ENCODE measurements around the gene RPRM.
"Not testable (repeated sequence)": the region's sequence is repeated elsewhere in the genome, so short reads cannot be mapped to it uniquely, and the experiment has no call there.

The RPRM gene

DNA sequence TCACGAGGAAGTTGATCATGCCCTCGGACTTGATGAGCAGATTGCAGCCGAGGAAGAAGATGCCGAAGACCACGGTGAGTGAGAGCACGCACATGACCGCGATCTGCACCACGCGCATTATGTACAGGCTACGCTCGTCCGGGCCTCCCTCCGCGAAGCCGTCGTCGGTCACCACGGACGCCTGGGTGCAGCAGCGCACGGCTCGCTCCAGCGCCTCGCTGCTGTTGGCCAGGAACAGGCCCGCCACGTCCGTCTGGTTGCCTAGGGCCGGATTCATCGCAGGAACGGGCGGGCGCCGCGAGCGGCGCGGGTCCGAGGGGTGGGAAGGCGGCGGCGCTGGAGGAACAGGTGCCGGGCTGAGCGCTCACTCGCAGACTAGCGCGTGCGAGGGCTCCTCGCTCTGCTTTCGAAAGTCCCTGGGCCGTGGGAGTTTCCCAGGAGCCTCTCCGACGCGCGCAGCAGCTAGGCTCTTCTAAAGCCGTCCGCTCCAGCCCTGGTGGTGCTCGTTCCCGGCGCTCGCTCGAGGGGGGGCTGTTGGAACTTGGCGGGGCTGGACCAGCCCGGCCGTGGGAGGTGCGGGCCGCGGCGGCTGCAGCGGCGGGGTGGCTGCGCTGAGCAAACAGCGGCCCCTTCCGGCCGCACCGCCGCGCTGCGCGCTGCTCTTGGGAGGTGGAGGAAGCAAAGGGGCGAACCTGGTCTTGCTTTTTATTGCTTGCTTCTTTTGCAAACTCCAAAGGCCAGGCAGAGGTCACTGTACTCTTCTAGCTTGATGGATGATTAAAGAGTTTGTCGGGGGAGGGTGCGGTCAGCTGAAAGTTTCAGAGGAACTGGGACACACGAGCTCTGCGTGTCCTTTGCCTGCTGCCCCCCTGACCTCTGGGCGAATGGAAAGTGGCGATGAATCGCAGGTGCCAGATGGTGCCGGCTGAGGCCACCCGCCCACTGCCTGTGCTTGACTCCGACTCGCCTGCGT is at the start of gene RPRM:
TSS of gene RPRM (minus strand) at position 474 of the 973 bp plus-strand sequence. CDS start at position 277, 197 bp downstream.
- no peak for DNase-seq

DNA sequence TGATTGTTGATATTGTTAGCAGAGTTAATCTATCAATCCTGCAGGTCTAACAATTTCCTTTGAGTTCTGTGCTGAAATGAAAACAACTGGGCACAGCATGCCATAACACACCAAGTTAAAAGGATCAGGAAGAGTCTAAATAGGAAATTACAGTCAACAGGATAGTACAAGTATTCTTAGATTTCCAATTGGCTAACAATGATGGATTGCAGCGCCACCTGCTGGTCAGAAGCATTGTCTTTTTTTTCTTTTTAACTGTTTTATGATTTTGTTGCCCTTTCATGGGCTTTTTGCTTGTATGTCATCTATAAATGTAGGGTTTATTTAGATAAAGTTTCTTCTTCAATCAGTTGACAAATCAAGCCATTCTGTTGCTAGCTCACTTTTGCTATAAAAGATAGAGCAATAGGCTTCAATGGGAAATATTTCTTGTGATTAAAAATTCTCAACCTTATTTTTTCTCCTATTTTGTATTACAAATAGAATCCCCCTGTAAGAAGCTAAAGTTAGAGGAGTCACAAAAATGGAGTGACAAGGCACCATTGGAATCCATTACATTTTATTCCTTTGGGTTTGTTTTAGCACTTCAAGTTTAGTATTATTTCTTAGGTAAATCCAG is 40.8 kb upstream of the RPRM start:
- peak; percentile 7 for DNase-seq

DNA sequence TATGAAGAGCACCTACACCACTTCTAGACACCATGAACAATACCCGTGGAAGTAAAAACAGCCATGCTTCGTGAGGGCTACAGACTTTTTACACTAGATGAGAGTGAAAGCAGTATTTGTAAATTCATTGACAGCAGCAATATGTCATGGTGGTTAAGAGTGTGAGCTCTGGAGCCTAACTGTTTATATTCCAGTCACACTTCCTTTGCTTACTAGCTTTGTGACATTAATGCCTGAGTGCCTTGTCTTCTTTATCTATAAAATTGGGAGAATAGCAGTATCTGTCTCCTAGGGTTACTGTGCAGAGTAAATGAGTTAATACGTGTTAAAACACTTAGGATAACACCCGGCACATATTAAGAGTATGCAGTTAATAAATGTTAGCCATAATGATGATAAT is 33.8 kb upstream of the RPRM start:
- DNase-seq: no peak

- DNase-seq: no peak
Observed at GRCh38 chr2:153510996-153511395, 32.4 kb upstream of the RPRM start.

GRCh38 chr2:153509133-153509532 is 30.6 kb upstream of the RPRM start:
- no peak for DNase-seq

DNA sequence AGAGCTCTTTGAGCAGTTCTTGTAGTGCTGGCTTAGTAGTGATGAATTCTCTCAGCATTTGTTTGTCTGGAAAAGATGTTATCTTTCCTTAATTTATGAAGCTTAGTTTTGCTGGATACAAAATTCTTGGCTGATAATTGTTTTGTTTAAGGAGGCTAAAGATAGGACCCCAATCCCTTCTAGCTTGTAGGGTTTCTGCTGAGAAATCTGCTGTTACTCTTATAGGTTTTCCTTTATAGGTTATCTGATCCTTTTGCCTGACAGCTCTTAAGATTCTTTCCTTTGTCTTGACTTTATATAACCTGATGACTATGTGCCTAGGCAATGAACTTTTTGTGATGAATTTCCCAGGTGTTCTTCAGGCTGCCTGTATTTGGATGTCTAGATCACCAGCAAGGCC is 27.9 kb upstream of the RPRM start:
- not testable (repeated sequence) for DNase-seq

DNA sequence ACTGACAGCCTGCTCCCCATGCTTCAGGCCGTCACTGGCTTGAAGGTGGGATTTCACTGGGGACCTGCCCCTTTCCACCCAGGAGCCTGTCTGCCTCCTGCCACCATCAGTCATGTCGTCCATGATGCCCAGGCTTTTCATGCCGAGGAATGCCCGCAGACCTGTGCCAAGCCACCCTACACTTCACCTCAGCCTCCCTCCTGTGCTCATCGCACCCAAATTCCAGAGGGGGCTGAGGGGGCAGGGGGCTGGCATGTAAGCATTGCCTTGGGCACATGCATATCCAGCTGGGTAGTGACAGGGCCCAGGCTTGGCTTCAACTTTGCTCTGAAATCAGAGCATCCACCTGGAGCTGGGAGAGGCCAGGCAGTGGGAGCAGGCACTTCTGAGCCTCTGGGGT is 20.9 kb upstream of the RPRM start:
- no peak for DNase-seq

GRCh38 chr2:153497938-153498629 is 19.5 kb upstream of the RPRM start:
- DNase-seq: no peak

GRCh38 chr2:153495725-153496124 is 17.2 kb upstream of the RPRM start:
- DNase-seq: no peak

- DNase-seq: no peak
Observed at GRCh38 chr2:153488072-153488471, 9.5 kb upstream of the RPRM start.

DNA sequence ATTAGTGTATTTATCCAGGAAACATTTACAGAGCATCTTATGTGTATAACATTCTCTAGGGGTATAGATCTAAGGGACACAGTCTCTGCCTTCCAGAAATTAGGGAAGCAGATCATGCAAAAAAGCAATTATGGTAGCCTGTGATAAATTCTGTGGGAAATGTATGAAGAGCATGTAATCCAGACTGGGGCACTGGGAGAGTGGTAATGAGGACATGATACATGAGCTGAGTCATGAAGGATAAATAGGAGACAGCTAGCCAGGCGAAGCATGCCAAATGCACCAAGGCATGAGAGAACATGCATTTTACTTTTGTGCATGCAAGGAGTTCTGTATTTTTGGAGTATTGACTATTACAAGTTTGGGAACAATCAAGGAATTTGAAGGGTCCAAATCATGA is 8.9 kb upstream of the RPRM start:
- no peak for DNase-seq

DNA sequence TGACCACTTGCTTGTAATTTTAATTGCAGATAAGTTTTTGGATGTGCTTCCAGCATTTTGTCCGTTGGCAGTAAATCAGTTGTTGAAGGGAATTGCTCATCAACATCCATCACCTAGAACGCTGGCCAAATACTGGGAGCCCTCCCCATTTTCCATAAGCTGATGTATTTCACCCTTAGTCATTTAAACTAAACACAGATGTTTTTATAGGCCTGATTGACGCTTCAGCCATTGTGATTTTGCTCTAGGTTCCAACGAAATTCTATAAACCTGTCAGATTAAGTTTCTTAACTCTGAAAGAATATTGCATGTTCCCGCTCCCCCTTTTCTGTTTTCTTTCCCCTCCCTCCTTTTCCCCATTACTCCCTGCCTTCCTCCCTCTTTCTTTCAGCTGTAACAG is 1.0 kb upstream of the RPRM start:
- no peak for DNase-seq

GRCh38 chr2:153477636-153478288 is 800 bp downstream of the RPRM start:
- DNase-seq: no peak

DNA sequence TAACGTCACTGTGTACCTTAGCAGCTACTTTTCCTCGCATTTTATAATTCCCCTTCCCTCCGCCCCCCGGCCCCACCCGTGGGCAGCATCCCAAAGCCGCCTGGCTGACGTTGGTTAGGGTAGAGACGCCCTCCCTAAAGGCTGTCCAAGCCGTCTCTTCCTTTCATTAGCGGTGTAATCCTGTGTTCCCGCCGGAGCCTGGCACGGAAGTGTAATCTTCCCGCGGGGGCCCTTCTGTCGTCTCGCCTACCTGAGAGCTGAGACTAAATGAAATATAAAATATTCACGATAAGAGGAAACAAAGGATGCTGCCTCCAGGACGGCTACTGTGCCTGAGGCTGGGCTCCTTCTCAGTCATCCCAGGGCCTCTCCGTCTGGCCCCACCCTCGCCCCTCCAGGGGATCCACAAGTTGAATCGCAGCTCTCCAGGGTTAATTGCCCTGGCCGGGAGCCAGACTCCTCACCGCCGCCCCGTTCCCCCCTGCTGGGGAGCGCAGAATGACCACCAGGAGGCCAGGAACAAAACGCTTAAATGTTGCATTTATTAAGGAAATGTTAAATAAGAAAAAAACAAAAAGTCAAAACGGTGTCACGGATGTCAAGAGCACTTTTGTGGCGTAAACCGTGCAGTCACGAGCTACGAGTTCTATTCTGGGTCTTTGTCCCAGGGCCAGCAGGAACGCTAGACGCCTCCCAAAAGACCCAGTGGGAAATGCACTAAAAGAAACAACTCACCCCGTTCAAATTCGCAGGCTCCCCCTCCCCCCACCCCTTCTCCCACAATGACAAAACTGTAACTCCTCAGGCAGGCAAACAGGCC is 1.5 kb downstream of the RPRM start:
- DNase-seq: no peak

GRCh38 chr2:153476491-153476815 is 2.1 kb downstream of the RPRM start:
- DNase-seq: no peak

- no peak for DNase-seq
Observed at GRCh38 chr2:153474876-153475435, 3.6 kb downstream of the RPRM start.

DNA sequence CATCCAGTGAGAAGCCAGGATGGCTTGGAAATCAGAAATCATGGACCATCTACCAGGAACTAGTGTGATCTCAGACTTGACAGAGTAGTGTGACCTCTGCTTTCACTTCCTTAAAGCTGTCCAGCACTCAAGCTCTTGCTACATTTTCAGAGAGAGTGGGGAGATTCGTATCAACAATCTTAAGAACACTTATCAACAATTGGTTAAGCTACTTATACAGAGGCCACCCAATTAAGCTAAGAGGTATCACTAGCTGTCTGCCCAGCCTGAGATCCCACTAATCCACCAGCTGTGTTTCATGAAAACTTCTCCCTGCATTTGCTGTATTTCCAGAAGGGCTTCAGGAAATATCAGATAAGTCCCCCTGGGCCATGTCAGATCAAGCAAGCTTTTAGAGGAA is 4.2 kb downstream of the RPRM start:
- DNase-seq: no peak

- DNase-seq: no peak
Observed at GRCh38 chr2:153470867-153471266, 7.7 kb downstream of the RPRM start.

- no peak for DNase-seq
Observed at GRCh38 chr2:153464395-153464794, 14.2 kb downstream of the RPRM start.

DNA sequence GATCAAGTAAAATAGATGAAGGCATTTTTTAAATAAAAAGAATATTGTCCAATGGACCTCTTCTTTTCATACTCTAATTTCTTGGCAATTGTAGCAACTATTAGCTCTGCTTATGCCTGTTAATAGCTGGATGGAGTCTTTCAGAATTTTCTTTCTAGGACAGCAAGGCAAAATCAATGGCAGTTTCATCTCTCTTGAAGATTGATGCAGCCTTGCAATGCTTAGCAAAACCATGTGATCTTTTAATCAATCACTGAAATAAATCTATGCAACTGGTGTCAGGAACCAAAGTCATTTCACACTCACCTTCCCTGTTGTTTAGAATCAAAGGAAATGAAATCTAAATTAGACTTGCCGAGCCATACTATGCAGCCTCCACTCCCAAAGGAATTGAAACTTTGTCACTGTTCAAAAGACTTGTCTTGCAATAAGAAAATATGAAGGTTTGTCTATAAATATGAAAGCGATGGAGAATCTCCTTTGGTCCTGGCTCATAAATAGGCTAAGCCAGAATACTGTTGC is 16.2 kb downstream of the RPRM start:
- no peak for DNase-seq

- no peak for DNase-seq
Observed at GRCh38 chr2:153461453-153461852, 17.1 kb downstream of the RPRM start.

DNA sequence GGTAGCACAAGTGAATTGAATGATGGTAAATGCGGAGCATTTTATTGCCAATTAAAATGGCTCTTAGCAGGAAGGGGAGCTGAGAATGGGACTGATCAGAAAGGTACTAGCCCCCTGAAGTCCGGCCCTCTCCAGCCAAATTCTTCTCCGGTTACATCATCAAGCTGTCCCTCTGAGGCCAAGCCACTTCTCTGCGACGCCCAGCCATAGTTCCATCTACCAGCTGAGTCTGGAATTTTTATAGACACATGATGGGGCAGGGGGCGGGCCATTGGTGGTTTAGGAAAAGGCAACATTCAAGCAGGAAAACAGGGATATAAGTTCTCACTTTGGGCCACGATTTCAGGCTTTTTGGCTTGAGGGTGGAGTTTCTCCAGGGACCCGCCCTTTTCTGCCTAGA is 22.7 kb downstream of the RPRM start:
- no peak for DNase-seq

Measured in NK-92 treated with Interleukin-12 subunit alpha and Interleukin-12 subunit beta, amount 100 ng/mL, for 24 hours (cell line).